Iris pigment epithelial cell (primary cell): ENCODE data around the gene TCERG1L.

ENCODE experiments used
- DNase-seq: peaks from one replicate; pipeline ENCODE4 v3.0.0-alpha.2; 2011; ENCODE audit warnings: low read depth

TCERG1L gene

GRCh38 chr10:131207584-131208532 is 103.7 kb downstream of the TCERG1L start:
- DNase-seq = no peak

GRCh38 chr10:131207176-131207575 is 104.3 kb downstream of the TCERG1L start:
- DNase-seq = no peak

GRCh38 chr10:131206111-131206995 is 105.2 kb downstream of the TCERG1L start:
- no peak for DNase-seq

- DNase-seq = no peak
These were observed 106.0 kb downstream of the TCERG1L start for GRCh38 chr10:131205556-131205955.

- no peak for DNase-seq
These were observed 106.9 kb downstream of the TCERG1L start for GRCh38 chr10:131204406-131205152.

- DNase-seq = no peak
These were observed 107.8 kb downstream of the TCERG1L start for GRCh38 chr10:131203456-131204357.

GRCh38 chr10:131202990-131203389 is 108.5 kb downstream of the TCERG1L start:
- no peak for DNase-seq

GRCh38 chr10:131201741-131202515 is 109.6 kb downstream of the TCERG1L start:
- no peak for DNase-seq

- DNase-seq = no peak
These were observed 110.6 kb downstream of the TCERG1L start for GRCh38 chr10:131200856-131201470.

GRCh38 chr10:131199646-131200045 is 111.9 kb downstream of the TCERG1L start:
- DNase-seq = no peak

- DNase-seq = no peak
These were observed 112.7 kb downstream of the TCERG1L start for GRCh38 chr10:131198843-131199242.

- no peak for DNase-seq
These were observed 113.1 kb downstream of the TCERG1L start for GRCh38 chr10:131198401-131198800.

- no peak for DNase-seq
These were observed 115.2 kb downstream of the TCERG1L start for GRCh38 chr10:131196176-131196885.

GRCh38 chr10:131195558-131196159 is 115.9 kb downstream of the TCERG1L start:
- no peak for DNase-seq

- no peak for DNase-seq
These were observed 116.4 kb downstream of the TCERG1L start for GRCh38 chr10:131195116-131195515.

- DNase-seq = no peak
These were observed 117.6 kb downstream of the TCERG1L start for GRCh38 chr10:131193923-131194322.

- no peak for DNase-seq
These were observed 123.0 kb downstream of the TCERG1L start for GRCh38 chr10:131188494-131188893.

GRCh38 chr10:131187926-131188325 is 123.6 kb downstream of the TCERG1L start:
- DNase-seq = no peak

- DNase-seq = no peak
These were observed 124.2 kb downstream of the TCERG1L start for GRCh38 chr10:131187274-131187673.
